GM21737 (cell line): ENCODE data around the gene ADAMTS2.

Source experiments
- ATAC-seq: cut with Tn5 transposase; IDR thresholded peaks from one replicate; pipeline ENCODE4 v1.9.1; 2021; ENCODE audit warnings: mild to moderate bottlenecking, moderate library complexity; ENCODE audit not compliant: unreplicated experiment

ADAMTS2 gene

DNA sequence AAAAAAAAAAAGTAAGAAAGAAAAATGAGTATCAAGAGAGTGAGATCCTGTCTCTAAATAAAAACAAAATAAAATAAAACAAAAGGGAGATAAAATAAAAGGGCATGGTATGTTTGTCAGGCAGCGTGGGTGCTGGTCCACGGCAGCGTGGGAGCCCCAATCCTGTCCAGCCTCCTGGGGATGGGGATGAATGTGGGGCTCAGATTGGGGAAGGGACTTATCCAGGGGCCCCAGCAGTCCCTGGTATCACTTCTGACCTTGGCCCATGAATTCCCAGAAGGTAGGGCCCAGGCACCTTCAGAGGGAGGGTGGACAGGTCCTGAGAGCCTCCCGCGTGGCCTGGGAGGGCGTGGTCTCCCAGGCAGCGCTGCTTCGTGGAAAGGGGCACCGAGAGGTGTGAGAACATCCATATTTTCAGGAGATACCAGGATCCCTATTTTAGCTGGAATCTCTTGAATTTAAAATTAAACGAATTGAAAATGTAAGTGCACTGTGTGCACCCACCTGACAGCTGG is 213.9 kb downstream of the ADAMTS2 start:
- no peak for ATAC-seq

DNA sequence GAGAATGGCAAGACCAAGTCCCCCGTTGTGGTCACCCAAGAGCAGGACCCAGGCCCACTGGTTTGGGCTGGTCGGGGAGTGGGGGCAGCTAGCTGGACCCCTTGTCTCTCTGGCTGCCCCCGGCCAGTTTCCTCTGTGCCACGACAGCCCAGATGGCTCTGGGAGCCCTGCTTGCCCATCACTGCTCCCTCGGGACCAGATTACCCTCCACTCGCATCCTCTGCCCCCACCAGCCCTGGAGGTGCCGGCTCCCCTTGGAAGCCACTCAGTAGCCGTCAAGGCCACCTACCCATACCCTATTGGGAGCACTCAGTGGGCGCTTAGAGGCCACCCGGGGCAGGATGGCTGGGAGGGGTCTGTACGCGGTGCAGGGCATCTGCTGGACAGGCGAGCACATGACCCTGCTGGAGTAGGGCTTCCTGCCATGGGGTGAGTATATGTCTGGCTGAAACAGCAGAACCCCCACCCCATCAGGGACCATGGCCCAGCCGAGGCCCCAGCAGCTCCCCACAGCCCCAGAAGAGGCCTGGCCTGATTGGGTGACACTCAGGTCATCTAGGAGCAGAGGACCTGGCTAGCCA is 215.1 kb downstream of the ADAMTS2 start:
- no peak for ATAC-seq

DNA sequence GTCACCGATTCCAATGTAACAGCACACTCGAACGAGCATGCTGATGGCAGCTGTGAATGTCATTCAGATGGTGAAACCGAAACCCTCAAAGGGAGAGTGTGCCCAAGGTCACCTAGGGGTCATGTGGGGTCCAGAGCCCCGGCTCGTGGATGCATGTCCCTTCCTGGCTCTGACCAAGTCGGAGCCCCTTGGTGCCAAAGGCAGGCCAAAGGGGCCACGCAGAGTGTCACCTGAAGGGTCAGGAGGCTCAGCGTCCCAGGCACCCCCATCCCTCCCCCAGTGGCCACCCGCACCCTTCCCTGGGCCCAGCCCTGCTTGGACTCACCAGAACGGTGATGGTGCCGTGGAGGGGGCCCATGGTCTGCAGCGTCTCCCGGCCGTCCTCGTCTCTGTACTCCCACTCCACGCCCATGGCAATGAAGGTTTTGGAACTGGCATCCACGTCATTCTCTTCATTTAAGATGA is 215.6 kb downstream of the ADAMTS2 start:
- no peak for ATAC-seq

DNA sequence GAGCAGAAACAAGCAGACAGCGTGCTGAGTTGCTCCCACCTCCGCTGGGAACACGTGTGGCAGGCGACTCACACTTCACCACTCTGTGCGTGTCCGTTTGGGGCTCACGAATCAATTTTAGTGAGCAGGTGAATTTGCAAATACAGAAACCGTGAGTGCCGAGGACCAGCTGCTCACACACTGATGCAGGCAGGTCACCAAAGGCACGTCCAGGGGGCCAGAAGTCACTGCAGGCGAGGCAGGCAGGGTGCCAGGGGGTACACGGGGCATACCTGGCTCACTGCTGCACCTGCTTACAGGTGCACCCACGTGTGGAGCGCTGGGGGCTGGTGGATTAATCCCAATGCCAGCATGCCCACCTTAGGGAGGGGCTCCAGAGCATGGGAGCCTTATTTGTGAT is 216.3 kb downstream of the ADAMTS2 start:
- no peak for ATAC-seq

DNA sequence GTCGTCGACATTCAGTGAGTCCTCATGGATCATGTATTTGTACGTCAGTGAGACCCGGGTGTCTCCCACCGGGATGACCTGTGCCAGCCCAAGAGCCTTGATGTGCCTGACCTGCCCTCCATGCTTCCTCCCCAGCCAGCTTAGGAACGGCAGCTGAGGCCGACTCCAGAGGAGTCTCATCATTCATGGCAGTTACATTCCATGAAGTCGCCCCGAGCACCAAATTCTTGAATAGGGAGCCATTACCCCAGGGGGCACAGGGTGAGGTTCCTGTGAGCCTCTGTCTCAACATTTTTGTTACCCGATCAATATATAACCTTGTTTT is 217.3 kb downstream of the ADAMTS2 start:
- ATAC-seq: no peak

DNA sequence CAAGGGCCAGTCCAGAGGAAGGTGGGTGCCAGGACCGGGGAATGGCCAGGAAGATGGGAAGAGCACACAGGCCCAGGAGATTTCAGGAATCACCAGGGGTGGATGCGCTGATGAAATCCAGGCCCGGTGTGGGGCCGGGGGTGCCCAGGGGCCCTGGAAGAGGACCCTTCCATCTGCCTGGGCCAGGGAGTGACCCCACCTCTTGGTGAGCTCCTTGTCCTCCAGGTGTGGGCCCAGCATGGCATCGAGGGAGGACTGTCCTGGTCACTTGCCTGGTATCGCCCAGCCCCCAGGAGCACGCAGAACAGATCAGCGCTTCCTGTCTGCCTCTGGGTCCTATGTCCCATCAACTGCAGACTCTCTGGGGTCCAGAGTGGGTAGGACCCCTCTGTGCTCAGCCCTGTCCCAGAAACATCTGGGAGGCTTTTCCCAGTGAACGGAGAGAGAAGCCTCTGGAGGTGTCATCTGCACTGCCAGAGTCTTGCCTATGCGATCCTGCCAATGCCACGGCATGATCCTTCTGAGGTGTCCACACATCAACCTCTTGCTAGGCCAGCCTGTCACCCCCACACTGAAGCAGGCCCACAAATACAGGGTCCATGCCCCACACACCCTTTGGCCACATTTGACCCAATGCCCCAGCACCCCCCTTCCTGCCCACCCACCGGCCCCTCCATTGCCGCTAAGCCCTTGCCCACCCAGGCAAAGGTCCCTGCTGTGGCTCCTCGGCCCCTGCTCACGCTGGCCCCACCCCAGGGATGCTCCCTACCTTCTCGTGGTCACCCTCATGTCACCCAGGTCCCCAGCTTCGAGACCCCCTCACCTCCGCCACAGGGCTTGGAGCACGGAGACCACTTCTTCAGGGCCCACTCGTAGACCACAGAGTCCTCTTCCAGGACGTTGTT is 217.9 kb downstream of the ADAMTS2 start:
- no peak for ATAC-seq

DNA sequence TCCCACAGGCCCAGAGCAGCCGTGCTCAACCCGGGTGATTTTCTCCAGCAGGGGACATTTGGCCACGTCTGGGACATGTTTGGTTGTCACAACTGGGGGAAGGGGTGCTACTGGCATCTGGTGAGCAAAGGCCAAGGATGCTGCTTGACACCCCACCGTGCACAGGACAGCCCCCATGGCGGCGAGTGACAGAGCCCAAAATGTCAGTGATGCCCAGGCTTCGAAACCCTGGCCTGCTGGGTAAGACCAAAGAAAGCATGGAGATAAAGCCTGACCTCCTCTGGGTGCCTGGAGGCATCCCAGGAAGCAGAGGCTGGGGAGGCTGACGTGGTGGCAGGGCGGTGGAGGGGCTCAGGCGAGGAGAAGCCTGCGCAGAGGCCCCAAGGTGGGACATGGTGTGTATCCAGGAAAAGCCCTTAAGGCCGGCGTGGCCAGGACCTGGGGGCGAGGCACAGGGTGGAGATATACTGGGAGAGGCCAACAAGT is 218.7 kb downstream of the ADAMTS2 start:
- no peak for ATAC-seq

DNA sequence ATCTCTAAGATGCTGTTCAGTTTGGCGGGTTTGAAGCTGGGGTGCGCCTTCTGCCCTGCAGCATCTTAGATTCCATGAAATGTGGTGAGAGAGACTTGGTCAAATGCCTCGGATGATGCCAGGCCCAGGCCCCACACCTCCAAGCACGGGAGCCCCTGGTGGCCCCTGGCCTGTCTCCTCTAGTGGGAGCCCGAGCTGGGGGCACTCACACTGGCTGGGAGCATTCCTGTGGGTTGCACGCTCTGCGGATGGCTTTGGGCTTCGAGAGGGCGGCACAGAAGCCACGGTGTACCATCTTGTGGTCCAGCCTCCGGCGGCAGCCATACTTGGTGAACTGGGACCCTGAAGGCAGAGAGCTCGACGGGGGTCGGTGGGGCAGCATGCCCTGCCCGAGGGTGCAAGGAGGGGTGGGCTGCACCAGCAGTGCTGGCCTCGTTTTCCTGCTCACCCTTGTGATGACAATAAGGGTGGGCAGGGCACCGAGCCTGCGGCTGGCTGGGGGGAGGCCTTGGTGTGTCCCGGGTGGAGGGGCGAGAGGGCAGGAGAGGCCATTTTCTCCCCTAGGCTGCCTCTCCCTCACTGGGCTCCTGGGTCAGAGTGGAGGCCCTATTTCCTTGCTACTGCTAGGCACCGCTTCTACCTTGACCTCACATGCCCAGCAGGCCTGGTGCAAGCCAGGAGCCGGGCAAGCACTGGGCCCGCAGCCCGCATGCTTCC is 219.3 kb downstream of the ADAMTS2 start:
- no peak for ATAC-seq

DNA sequence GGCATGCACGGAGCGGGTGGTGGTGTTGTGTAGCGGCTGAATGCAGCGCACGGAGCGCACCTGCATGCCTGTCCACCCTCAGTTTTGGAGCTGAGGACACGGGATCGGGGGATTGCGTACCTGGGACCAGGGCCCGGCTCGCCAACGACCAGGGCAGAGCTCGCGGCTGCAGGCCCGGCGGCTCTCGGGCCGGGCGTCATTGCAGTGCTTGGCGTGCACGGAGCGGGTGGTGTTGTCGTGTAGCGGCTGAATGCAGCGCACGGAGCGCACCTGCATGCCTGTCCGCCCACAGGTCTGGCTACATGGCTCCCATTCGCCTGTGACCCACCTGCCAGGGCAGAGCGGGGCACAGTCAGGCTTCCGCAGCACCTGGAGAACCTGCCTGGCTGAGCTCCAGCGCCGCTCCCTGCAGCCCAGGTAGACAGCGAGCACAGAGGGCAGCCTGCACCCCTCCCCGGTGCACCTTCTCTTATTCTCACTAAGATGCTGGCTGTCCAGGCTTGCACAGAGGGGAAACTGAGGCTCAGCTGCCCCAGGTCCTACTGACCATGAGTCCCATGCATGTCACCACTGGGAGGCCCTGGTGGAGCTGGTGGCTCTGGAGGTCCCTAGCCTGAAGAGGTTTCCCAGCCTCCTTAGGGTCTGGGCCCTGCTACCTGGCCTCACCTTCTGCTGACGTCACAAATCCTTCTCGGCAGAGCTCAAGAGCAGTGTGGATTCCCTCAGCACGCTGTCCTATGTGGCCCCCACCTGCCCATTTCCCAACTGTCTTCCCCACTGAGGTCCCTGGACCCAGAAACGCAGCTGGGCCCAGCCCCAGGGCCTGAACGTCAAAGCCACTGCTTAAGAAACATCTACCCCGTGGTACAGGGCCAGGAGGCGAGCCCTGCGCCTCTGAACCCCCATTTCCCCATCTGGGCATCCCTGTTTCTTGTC is 220.1 kb downstream of the ADAMTS2 start:
- no peak for ATAC-seq

DNA sequence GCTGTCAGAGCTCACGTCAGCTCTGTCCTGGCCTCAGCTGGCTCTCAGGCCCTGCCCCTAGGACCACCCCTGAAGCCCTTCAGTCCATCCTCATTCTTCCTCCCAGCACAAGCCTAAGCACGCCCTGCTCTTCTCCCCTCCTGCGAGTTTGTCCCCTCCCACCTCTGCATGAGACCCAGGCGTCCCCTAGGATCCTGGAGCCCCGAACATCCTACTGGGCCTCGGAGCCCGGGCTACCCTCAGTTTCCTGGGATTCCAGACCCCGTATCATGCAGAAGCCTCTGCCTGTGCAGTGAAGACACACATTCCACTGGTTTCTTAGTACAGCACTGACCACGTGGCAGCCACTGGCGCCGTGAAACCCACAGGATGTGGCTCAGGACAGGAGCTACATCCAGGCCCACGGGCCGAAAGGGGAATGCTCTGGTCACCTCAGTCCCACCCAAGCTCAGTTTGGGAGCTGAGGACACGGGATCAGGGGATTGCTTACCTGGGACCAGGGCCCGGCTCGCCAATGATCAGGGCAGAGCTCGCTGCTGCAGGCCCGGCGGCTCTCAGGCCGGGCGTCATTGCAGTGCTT is 220.9 kb downstream of the ADAMTS2 start:
- no peak for ATAC-seq

DNA sequence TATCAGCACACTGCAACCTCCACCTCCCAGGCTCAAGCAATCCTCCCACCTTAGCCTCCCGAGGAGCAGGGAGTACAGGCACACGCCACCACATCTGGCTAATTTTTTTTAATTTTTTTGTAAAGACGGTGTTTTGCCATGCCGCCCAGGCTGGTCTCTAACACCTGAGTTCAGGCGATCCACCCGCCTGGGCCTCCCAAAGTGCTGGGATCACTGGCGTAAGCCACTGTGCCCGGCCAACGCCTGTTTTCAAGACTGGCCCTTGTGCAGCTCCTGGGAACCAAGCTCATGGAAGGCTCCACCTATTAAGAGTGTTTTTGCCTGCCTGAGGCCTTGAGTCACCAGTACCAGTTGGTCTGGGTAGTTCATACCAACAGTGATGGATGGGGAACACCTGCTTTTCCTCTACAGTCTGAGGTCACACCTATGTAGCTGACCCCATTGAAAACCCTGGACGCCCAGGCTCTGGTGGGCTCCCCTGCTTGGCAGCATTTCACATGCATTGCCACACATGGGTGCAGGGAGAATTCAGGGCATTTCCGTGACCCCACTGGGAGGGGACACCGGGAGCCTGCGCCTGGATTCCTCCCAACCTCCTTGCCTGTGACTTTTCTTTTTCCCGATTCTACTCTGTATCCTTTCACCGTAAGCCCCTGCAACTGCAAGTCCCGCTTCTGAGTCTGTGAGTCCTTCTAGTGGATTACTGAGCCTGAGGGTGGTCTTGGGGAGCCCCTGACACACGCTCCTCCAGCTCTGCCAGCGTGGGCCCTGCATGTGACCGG is 221.6 kb downstream of the ADAMTS2 start:
- no peak for ATAC-seq

DNA sequence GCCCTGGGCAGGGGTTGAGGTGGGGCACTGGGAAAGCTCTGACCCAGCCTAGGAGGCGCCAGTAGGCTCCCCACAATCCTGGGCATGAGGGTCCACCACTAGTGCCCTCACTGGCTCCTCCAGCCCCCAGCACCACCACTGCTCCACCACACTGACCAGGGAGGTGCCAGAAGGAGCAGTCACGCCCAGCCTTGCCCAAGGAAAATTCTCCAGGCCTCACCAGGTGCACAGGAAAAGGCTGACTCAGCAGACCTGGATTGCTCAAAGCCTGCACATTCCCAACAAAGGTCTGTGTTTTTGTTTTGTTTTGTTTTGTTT is 222.2 kb downstream of the ADAMTS2 start:
- ATAC-seq: no peak

DNA sequence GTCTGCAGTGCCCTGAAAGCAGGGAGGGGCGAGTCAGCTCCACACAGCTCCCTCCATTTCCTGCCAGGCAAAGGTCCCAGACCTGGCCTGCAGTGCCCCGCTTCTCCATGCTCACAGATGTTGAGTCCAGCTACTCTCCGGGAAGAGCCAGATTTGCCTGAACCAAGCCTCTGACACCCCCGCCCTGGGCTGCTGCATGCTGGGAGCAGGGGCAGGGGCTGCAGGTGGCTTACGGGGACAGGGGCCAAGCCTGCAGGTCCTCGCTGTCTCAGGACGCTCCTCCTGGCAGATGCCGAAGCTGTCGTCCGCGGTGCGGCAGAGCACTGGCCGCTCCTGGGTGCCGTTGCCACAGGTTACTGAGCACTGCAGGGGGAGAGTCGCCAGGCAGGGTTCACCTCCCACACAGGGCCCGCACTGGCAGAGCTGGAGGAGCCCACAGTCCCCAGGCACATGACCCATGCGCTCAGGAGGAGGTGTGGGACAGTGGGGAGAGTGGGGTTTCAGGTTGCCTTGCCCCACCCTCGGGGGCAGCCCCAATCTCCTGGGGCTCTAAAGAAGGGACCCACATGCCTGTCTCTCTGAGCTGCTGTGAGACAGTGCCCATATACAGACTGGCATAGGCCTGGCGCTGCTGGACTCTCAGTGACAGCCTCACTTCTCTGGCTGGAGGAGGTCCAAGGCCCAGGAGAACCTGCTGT is 222.7 kb downstream of the ADAMTS2 start:
- ATAC-seq: no peak

DNA sequence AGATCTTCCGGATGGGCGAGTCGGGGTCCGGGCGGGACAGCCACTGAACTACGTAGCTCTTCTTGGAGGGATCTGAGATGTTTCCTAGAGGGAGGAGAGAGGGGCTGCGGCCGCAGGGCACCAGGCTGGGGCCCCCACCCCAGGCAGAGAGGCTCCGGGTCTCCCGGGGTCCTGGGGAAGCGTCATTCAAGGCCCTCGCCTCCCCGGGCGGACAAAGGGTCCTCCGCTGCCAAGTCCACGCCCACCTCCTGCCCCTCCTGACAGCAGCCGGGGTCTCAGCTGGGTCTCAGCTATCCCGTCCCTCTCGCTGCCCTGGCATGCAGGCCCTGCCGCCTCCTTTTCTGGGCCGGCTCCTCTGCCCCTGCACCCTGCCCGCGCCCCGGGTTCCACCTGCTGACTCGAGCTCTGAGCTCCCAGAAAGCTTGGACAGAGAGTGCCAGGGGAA is 223.6 kb downstream of the ADAMTS2 start:
- no peak for ATAC-seq

DNA sequence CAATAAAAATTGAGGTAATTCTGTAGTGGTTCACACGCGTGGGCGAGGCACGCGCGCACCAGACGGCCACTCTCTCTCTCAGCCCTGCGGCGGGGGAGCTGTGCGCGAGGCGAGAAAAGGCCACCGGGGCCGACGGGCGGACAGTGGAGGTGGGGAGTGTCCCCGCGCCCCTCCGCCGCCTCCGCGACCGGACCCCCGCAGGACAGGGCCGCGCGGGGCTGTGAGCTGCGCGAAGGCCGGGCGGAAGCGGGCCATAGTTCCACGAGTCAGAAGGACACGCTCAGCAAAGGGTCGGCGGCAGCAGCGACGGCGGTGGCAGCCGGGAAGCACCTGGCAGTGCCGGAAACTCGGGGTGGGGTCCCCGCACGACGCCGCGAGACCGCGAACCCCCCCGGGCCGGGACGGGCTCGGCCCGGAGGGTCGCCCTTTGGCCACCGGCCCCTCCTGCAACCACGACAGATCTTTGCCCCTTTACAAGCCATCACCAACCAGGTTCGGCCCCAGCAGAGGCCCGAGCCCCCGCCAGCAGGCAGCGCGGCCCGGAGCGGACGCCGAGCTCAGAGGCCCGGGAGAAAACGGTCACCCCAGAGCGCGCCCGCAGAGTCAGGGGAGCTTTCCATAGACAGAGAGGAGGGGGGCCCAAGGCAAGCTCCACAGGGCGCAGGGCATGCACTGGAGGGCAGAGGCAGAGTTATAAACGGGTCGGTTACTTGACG is 224.2 kb downstream of the ADAMTS2 start:
- no peak for ATAC-seq

DNA sequence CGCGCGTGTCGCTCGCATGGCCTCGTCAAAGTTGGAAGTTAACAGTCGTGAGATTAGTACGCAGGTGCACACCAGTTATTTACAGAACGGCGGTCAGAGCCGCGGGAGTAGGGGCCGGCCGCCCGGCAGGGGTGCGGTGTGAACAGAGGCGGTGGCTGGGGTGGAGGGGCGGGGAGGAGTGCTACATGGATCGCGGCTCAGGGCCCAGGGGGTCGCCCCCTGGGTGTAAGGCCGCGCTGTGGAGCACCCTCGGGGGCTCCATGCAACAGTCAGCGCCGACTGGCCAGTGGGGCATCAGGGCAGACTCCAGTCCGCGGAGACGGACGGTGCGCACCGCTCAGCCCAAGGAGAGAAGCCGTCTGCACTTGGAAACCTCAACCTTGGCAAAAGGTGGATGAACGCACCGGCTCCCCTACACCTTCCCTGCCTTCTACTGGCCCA is 224.8 kb downstream of the ADAMTS2 start:
- ATAC-seq: no peak

DNA sequence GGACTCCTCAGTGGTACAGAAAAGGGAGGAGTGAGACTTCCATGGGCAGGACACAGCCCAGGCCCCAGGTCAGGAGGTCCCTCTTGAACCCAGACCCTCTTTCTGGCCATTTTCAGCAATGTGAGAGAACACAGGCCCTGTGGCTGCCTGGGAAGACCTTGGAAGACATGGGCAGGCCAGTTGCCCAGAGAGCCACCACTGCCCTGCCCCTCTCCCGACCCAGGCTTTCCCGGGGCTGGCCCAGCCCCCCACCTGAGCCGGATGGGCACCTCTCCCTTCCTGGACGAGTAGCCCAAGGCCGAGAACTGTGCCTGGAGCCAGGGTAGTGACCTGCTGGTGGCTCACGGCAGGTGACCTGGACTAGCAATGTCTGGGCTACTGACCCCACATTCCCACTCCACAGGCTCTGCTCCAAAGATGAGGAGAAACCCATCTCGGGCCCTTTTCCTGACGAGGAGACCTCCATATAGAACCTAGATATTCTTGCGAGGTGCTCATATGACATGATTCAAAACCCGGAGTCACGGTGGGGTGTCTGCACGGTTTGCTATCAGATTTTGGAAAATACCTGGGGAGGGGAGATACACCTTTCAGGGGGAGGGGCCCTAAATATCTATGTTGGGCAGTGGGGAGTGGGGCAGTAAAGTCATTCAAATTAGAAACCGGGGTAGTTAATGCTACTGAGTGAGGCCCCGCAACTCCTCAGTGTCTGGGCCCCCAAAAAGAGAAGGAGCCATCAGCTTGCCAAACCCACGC is 225.7 kb downstream of the ADAMTS2 start:
- ATAC-seq: no peak
